ENCODE results near the gene TAAR9.
"Not testable (repeated sequence)": the region's sequence is repeated elsewhere in the genome, so short reads cannot be mapped to it uniquely, and the experiment has no call there.

TAAR9 gene

GRCh38 chr6:132534546-132534945, 3.5 kb upstream of the TAAR9 start:
- peaks cover 28% of the 10 kb centered on the region for H3K27me3 Mint-ChIP-seq (ENCODE audit: low read depth)
- H3K4me1 Mint-ChIP-seq (ENCODE audit: low read depth); H3K9me3 Mint-ChIP-seq; H3K27ac Mint-ChIP-seq; H3K4me3 Mint-ChIP-seq; H3K36me3 Mint-ChIP-seq (ENCODE audit: low read depth): not testable (repeated sequence)

GRCh38 chr6:132537145-132537544, 932 bp upstream of the TAAR9 start:
- peaks cover 25% of the 10 kb centered on the region for H3K27me3 Mint-ChIP-seq (ENCODE audit: low read depth)
- H3K9me3 Mint-ChIP-seq, result no peaks in the 10 kb centered on the region
- H3K36me3 Mint-ChIP-seq (ENCODE audit: low read depth), result no peaks in the 10 kb centered on the region
- no peak overlapping the region for H3K27ac Mint-ChIP-seq
- H3K4me3 Mint-ChIP-seq, result no peak overlapping the region
- no peaks in the 10 kb centered on the region for H3K4me1 Mint-ChIP-seq (ENCODE audit: low read depth)

GRCh38 chr6:132544826-132545225, 6.7 kb downstream of the TAAR9 start:
- H3K27ac Mint-ChIP-seq, result no peak overlapping the region
- H3K4me3 Mint-ChIP-seq, result no peak overlapping the region
- peaks cover 22% of the 10 kb centered on the region for H3K27me3 Mint-ChIP-seq (ENCODE audit: low read depth)
- H3K4me1 Mint-ChIP-seq (ENCODE audit: low read depth), result no peaks in the 10 kb centered on the region
- H3K36me3 Mint-ChIP-seq (ENCODE audit: low read depth), result no peaks in the 10 kb centered on the region
- no peaks in the 10 kb centered on the region for H3K9me3 Mint-ChIP-seq

GRCh38 chr6:132548746-132549463, 10.8 kb downstream of the TAAR9 start:
- Mint-ChIP-seq H3K9me3 (no peaks in the 10 kb centered on the region), H3K27ac (no peak overlapping the region), H3K36me3 (ENCODE audit: low read depth) (no peaks in the 10 kb centered on the region), H3K4me1 (ENCODE audit: low read depth) (no peaks in the 10 kb centered on the region), H3K4me3 (no peak overlapping the region), H3K27me3 (ENCODE audit: low read depth) (peaks cover 26% of the 10 kb centered on the region)

- Mint-ChIP-seq H3K4me3 (no peak overlapping the region), H3K9me3 (no peaks in the 10 kb centered on the region), H3K27me3 (ENCODE audit: low read depth) (peaks cover 32% of the 10 kb centered on the region), H3K36me3 (ENCODE audit: low read depth) (no peaks in the 10 kb centered on the region), H3K27ac (no peak overlapping the region), H3K4me1 (ENCODE audit: low read depth) (no peaks in the 10 kb centered on the region)
Measured at GRCh38 chr6:132551214-132551613, 13.1 kb downstream of the TAAR9 start.

- Mint-ChIP-seq H3K4me1 (ENCODE audit: low read depth) (no peaks in the 10 kb centered on the region), H3K4me3 (no peak within 1 kb of the TSS), H3K27ac (no peak within 1 kb of the TSS), H3K9me3 (no peaks in the 10 kb centered on the region), H3K27me3 (ENCODE audit: low read depth) (peaks cover 32% of the 10 kb centered on the region), H3K36me3 (ENCODE audit: low read depth) (no peaks in the 10 kb centered on the region)
Measured at GRCh38 chr6:132552372-132552771, 14.3 kb downstream of the TAAR9 start, which contains the start of gene TAAR8. Gene TAAR8, plus strand, starts transcription at chr6:132552672. Its CDS starts 21 bp downstream, at chr6:132552693.

GRCh38 chr6:132560087-132560486, 22.0 kb downstream of the TAAR9 start:
- H3K9me3 Mint-ChIP-seq; H3K27me3 Mint-ChIP-seq (ENCODE audit: low read depth); H3K4me1 Mint-ChIP-seq (ENCODE audit: low read depth); H3K27ac Mint-ChIP-seq; H3K36me3 Mint-ChIP-seq (ENCODE audit: low read depth); H3K4me3 Mint-ChIP-seq: not testable (repeated sequence)

GRCh38 chr6:132566404-132566803, 28.3 kb downstream of the TAAR9 start:
- peaks cover 5% of the 10 kb centered on the region for H3K27me3 Mint-ChIP-seq (ENCODE audit: low read depth)
- H3K9me3 Mint-ChIP-seq, result no peaks in the 10 kb centered on the region
- H3K27ac Mint-ChIP-seq, result no peak overlapping the region
- no peak overlapping the region for H3K4me3 Mint-ChIP-seq
- no peaks in the 10 kb centered on the region for H3K4me1 Mint-ChIP-seq (ENCODE audit: low read depth)
- H3K36me3 Mint-ChIP-seq (ENCODE audit: low read depth), result no peaks in the 10 kb centered on the region

- no peak overlapping the region for H3K27ac Mint-ChIP-seq
- no peaks in the 10 kb centered on the region for H3K9me3 Mint-ChIP-seq
- H3K27me3 Mint-ChIP-seq (ENCODE audit: low read depth), result peaks cover 5% of the 10 kb centered on the region
- no peaks in the 10 kb centered on the region for H3K36me3 Mint-ChIP-seq (ENCODE audit: low read depth)
- H3K4me3 Mint-ChIP-seq, result no peak overlapping the region
- H3K4me1 Mint-ChIP-seq (ENCODE audit: low read depth), result no peaks in the 10 kb centered on the region
Measured at GRCh38 chr6:132567566-132567965, 29.5 kb downstream of the TAAR9 start.

- Mint-ChIP-seq H3K27me3 (ENCODE audit: low read depth) (peaks cover 9% of the 10 kb centered on the region), H3K4me1 (ENCODE audit: low read depth) (no peaks in the 10 kb centered on the region), H3K36me3 (ENCODE audit: low read depth) (no peaks in the 10 kb centered on the region), H3K27ac (no peak overlapping the region), H3K9me3 (no peaks in the 10 kb centered on the region), H3K4me3 (no peak overlapping the region)
Measured at GRCh38 chr6:132568611-132569010, 30.5 kb downstream of the TAAR9 start.

- no peak overlapping the region for H3K4me3 Mint-ChIP-seq
- H3K36me3 Mint-ChIP-seq (ENCODE audit: low read depth), result no peaks in the 10 kb centered on the region
- H3K27ac Mint-ChIP-seq, result no peak overlapping the region
Measured at GRCh38 chr6:132569170-132569569, 31.1 kb downstream of the TAAR9 start.

GRCh38 chr6:132570221-132570777, 32.2 kb downstream of the TAAR9 start, which contains the start of gene TAAR6:
Gene TAAR6, plus strand, starts transcription at chr6:132570322. Its CDS starts 0 bp downstream, at chr6:132570322.
- Mint-ChIP-seq H3K27me3 (ENCODE audit: low read depth) (peaks cover 15% of the 10 kb centered on the region), H3K36me3 (ENCODE audit: low read depth) (no peaks in the 10 kb centered on the region)

More at GRCh38 chr6:132569170-132569569, 31.1 kb downstream of the TAAR9 start:
- Mint-ChIP-seq H3K27me3 (ENCODE audit: low read depth) (peaks cover 11% of the 10 kb centered on the region), H3K9me3 (no peaks in the 10 kb centered on the region), H3K4me1 (ENCODE audit: low read depth) (no peaks in the 10 kb centered on the region)

GRCh38 chr6:132571774-132572173, 33.7 kb downstream of the TAAR9 start:
- Mint-ChIP-seq H3K27me3 (ENCODE audit: low read depth) (peaks cover 15% of the 10 kb centered on the region), H3K36me3 (ENCODE audit: low read depth) (no peaks in the 10 kb centered on the region), H3K4me3 (no peak overlapping the region), H3K27ac (no peak overlapping the region), H3K4me1 (ENCODE audit: low read depth) (no peaks in the 10 kb centered on the region), H3K9me3 (no peaks in the 10 kb centered on the region)

More at GRCh38 chr6:132570221-132570777, 32.2 kb downstream of the TAAR9 start, which contains the start of gene TAAR6:
- no peak within 1 kb of the TSS for H3K27ac Mint-ChIP-seq
- no peaks in the 10 kb centered on the region for H3K9me3 Mint-ChIP-seq
- H3K4me3 Mint-ChIP-seq, result no peak within 1 kb of the TSS
- H3K4me1 Mint-ChIP-seq (ENCODE audit: low read depth), result no peaks in the 10 kb centered on the region

- H3K27ac Mint-ChIP-seq, result no peak overlapping the region
- H3K36me3 Mint-ChIP-seq (ENCODE audit: low read depth), result no peaks in the 10 kb centered on the region
- H3K4me3 Mint-ChIP-seq, result no peak overlapping the region
- peaks cover 7% of the 10 kb centered on the region for H3K27me3 Mint-ChIP-seq (ENCODE audit: low read depth)
- no peaks in the 10 kb centered on the region for H3K4me1 Mint-ChIP-seq (ENCODE audit: low read depth)
- no peaks in the 10 kb centered on the region for H3K9me3 Mint-ChIP-seq
Measured at GRCh38 chr6:132584698-132585097, 46.6 kb downstream of the TAAR9 start.

- H3K9me3 Mint-ChIP-seq, result no peaks in the 10 kb centered on the region
Measured at GRCh38 chr6:132587424-132587823, 49.3 kb downstream of the TAAR9 start.

More at GRCh38 chr6:132587424-132587823, 49.3 kb downstream of the TAAR9 start:
- no peaks in the 10 kb centered on the region for H3K36me3 Mint-ChIP-seq (ENCODE audit: low read depth)
- H3K4me1 Mint-ChIP-seq (ENCODE audit: low read depth), result no peaks in the 10 kb centered on the region
- no peak overlapping the region for H3K4me3 Mint-ChIP-seq
- H3K27me3 Mint-ChIP-seq (ENCODE audit: low read depth), result peaks cover 10% of the 10 kb centered on the region
- no peak overlapping the region for H3K27ac Mint-ChIP-seq
